Calu3 (cell line): ENCODE results near the gene SDCCAG8. TPM values are rescaled to one million over a fixed set of nuclear protein-coding genes. Genes with fewer than 3 reads are reported as not detected.

Experiments
- BruUV-seq: library from RNA; stranded (reverse); fragments of 400-500 nt; replicated peaks from 2 replicates; lab custom pipeline; 2021; lab: Mats Ljungman, UMichigan
- CTCF ChIA-PET: fragments of 300-600 bp; sonication (Branson Sonifier 250); formaldehyde crosslinking; loops from one replicate; lab custom pipeline; 2022; ENCODE audit warnings: antibody characterized with exemption; lab: Charles Lee
- DNase-seq: peaks from one replicate; pipeline ENCODE4 v3.0.0; 2022
- H3K27ac Mint-ChIP-seq: one replicate; pipeline ENCODE4 v1.8.0; 2022; ENCODE audit warnings: mixed read lengths; ENCODE audit not compliant: unreplicated experiment
- H3K27me3 Mint-ChIP-seq: one replicate; pipeline ENCODE4 v1.8.0; 2022; ENCODE audit warnings: mixed read lengths; ENCODE audit not compliant: unreplicated experiment
- H3K36me3 Mint-ChIP-seq: one replicate; pipeline ENCODE4 v1.8.0; 2022; ENCODE audit warnings: mild to moderate bottlenecking, moderate library complexity, mixed read lengths; ENCODE audit not compliant: insufficient read depth, unreplicated experiment
- H3K4me1 Mint-ChIP-seq: one replicate; pipeline ENCODE4 v1.8.0; 2022; ENCODE audit warnings: mild to moderate bottlenecking, low read depth, mixed read lengths; ENCODE audit not compliant: unreplicated experiment
- H3K4me3 Mint-ChIP-seq: one replicate; pipeline ENCODE4 v1.8.0; 2022; ENCODE audit warnings: mild to moderate bottlenecking, low read depth, moderate library complexity, mixed read lengths; ENCODE audit not compliant: unreplicated experiment
- H3K9me3 Mint-ChIP-seq: one replicate; pipeline ENCODE4 v1.8.0; 2022; ENCODE audit warnings: low read depth, mixed read lengths; ENCODE audit not compliant: unreplicated experiment
- intact Hi-C: fragments of 100-400 bp; cut with micrococcal nuclease; formaldehyde crosslinking; loops from one replicate; pipeline ENCODE4 v1.10.0; 2022; ENCODE audit not compliant: unreplicated experiment
- total RNA-seq: library from RNA; stranded (reverse); gene quantifications from 2 replicates; pipeline ENCODE4 v1.2.3, GENCODE V29; 2022
- TF ChIP-seq, protein P1 (sequence below): fragments of 200-600 bp; IDR thresholded peaks from one replicate; pipeline ENCODE4 v1.8.0; 2022; ENCODE audit warnings: antibody characterized with exemption; ENCODE audit not compliant: unreplicated experiment

SDCCAG8 gene
- total RNA-seq, 1 experiment from 2014 or later = 67.3 TPM

- H3K4me3 Mint-ChIP-seq = no peak overlapping the region
- CTCF ChIA-PET = no interaction called here
- H3K27ac Mint-ChIP-seq = no peak overlapping the region
- intact Hi-C loops = no loop called here
- TF ChIP-seq, protein P1, sequence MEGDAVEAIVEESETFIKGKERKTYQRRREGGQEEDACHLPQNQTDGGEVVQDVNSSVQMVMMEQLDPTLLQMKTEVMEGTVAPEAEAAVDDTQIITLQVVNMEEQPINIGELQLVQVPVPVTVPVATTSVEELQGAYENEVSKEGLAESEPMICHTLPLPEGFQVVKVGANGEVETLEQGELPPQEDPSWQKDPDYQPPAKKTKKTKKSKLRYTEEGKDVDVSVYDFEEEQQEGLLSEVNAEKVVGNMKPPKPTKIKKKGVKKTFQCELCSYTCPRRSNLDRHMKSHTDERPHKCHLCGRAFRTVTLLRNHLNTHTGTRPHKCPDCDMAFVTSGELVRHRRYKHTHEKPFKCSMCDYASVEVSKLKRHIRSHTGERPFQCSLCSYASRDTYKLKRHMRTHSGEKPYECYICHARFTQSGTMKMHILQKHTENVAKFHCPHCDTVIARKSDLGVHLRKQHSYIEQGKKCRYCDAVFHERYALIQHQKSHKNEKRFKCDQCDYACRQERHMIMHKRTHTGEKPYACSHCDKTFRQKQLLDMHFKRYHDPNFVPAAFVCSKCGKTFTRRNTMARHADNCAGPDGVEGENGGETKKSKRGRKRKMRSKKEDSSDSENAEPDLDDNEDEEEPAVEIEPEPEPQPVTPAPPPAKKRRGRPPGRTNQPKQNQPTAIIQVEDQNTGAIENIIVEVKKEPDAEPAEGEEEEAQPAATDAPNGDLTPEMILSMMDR = no peak
- no peak for DNase-seq
- H3K36me3 Mint-ChIP-seq = peaks cover 6% of the 10 kb centered on the region
- no peaks in the 10 kb centered on the region for H3K27me3 Mint-ChIP-seq
- BruUV-seq = no TSS peak
- peaks cover 5% of the 10 kb centered on the region for H3K9me3 Mint-ChIP-seq
- peaks cover 13% of the 10 kb centered on the region for H3K4me1 Mint-ChIP-seq
These were observed 273.7 kb downstream of the SDCCAG8 start for GRCh38 chr1:243529512-243529911.

- Mint-ChIP-seq H3K36me3 (no peaks in the 10 kb centered on the region), H3K9me3 (no peaks in the 10 kb centered on the region), H3K4me1 (no peaks in the 10 kb centered on the region), H3K27me3 (no peaks in the 10 kb centered on the region), H3K4me3 (no peak overlapping the region), H3K27ac (no peak overlapping the region)
- TF ChIP-seq, protein P1 = no peak
- intact Hi-C loops = no loop called here
- no TSS peak for BruUV-seq
- CTCF ChIA-PET = interaction anchor here (0.5 to 0.7 kb wide), 2 partner anchors 100 to 1691 kb away, joined by 3 to 4 read pairs; no protein-coding TSS in a partner anchor
- no peak for DNase-seq
These were observed 279.2 kb downstream of the SDCCAG8 start for GRCh38 chr1:243535014-243535413.

- TF ChIP-seq, protein P1 = no peak
- no TSS peak for BruUV-seq
- no peaks in the 10 kb centered on the region for H3K27me3 Mint-ChIP-seq
- CTCF ChIA-PET = no interaction called here
- H3K9me3 Mint-ChIP-seq = no peaks in the 10 kb centered on the region
- intact Hi-C loops = no loop called here
- no peak overlapping the region for H3K4me3 Mint-ChIP-seq
- H3K4me1 Mint-ChIP-seq = no peaks in the 10 kb centered on the region
- no peak for DNase-seq
- H3K36me3 Mint-ChIP-seq = no peaks in the 10 kb centered on the region
- no peak overlapping the region for H3K27ac Mint-ChIP-seq
These were observed 283.8 kb downstream of the SDCCAG8 start for GRCh38 chr1:243539636-243540035.

GRCh38 chr1:243542739-243543415, 287.0 kb downstream of the SDCCAG8 start:
- Mint-ChIP-seq H3K4me1 (no peaks in the 10 kb centered on the region), H3K27me3 (no peaks in the 10 kb centered on the region), H3K4me3 (no peak overlapping the region), H3K36me3 (no peaks in the 10 kb centered on the region), H3K9me3 (no peaks in the 10 kb centered on the region), H3K27ac (no peak overlapping the region)
- BruUV-seq = no TSS peak
- TF ChIP-seq, protein P1 = no peak
- intact Hi-C loops = no loop called here
- CTCF ChIA-PET = no interaction called here
- DNase-seq = no peak
